PC-9 (cell line): ENCODE measurements around the gene ZNF79.

Experiments used
- EZH2 ChIP-seq: fragments of 200-600 bp; sonication (generic); IDR thresholded peaks from 2 replicates; pipeline ENCODE4 v1.8.0; 2017; ENCODE audit warnings: antibody characterized with exemption, low read depth
- TF ChIP-seq, protein P1 (sequence below): fragments of 200-600 bp; sonication (generic); conservative IDR thresholded peaks from 2 replicates; pipeline ENCODE4 v1.6.1; 2017; ENCODE audit warnings: mixed run types, antibody characterized with exemption, mild to moderate bottlenecking, moderate library complexity

DNA sequence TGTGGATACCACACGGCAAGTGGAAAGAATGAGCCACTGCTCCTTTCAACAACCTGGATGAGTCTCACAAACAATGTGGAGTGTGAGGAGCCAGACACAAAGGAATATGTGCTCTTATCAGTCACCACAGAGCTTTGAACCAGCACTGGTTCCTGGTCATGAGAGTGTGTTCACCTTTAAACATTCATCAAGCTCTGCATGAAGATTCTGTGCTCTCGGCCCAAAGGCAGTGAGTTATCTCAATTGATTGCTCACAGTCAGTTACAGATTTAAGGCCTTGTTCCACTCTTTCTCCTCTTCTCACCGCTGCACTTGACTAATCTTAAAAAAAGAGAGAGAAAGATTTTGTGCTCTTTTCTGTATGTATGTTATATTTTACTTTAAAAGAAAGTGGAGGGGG is 46.5 kb downstream of the ZNF79 start:
- TF ChIP-seq, protein P1, sequence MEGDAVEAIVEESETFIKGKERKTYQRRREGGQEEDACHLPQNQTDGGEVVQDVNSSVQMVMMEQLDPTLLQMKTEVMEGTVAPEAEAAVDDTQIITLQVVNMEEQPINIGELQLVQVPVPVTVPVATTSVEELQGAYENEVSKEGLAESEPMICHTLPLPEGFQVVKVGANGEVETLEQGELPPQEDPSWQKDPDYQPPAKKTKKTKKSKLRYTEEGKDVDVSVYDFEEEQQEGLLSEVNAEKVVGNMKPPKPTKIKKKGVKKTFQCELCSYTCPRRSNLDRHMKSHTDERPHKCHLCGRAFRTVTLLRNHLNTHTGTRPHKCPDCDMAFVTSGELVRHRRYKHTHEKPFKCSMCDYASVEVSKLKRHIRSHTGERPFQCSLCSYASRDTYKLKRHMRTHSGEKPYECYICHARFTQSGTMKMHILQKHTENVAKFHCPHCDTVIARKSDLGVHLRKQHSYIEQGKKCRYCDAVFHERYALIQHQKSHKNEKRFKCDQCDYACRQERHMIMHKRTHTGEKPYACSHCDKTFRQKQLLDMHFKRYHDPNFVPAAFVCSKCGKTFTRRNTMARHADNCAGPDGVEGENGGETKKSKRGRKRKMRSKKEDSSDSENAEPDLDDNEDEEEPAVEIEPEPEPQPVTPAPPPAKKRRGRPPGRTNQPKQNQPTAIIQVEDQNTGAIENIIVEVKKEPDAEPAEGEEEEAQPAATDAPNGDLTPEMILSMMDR, result no peak
- TF ChIP-seq EZH2, result no peak
